Measurements from ENCODE around the gene HIGD1A.

The HIGD1A gene

DNA sequence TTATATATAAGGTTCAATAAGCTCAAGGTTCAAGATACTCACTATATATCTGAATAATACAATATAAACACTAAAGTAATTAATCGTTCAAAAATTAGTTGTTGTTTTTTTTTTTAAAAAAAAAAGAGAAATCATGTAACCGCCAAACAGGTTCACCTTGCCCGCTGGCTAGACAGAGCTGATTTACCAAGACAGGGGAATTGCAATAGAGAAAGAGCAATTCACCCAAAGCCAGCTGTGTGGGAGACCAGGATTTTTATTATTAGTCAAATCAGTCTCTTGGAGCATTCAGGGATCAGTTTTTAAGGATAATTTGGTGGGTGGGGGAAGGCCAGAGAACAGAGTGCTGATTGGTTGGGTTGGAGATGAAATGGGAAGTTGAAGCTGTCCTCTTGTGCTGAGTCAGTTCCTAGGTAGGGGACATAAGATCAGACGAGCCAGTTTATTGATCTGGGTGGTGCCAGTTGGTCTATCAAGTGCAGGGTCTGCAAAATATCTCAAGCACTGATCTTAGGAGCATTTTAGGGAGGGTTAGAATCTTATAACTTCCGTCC is 7.9 kb downstream of the HIGD1A start:
- no peak for DNase-seq

DNA sequence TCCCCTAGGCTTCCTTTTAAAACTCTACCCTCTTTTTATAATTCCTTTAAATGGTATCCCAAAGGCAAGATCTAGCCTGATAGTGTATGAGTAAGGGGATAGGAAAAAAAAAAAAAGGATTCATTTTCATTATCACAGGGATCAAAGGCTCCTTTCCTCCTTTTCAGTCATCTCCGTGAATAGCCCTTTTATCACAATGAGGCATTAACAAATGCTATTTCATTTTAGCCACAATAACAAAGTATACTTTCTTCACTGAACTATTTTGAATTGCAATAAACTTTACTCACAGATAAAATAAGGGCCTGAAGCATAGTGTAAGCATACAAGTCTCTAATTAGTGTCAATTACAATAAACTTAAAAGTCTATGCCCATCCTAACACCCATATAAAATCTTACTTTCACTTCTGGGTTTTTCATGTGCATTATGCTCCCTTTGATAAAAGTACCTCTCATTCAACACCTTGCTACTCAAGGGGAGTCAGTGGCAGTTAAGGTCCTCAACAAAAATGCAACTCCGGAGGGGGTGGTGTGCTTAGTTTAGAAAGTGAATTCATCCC is 8.6 kb downstream of the HIGD1A start:
- no peak for DNase-seq

DNA sequence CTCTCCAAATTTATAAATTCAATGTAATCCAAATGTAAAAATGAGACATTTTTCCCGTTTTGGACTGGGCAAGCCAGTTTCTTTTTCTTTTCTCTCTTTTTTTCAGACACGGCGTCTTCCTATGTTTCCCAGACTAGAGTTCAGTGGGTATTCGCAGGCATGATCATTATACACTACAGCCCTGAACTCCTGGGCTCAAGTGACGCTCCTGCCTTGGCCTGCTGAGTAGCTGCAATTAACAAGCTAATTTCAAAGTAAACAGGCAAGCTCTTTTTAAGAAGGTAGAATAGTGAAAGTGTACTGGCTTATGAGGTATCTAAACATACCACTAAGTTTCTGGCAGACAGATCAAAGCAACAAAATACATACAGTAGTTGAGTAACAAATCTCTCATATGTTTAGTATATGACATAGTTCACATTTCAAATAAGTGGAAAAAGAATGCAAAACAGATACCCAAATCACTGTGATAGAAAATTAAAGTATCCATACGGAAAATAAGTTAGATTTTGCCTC is 13.5 kb downstream of the HIGD1A start:
- DNase-seq: peak; percentile 70

DNA sequence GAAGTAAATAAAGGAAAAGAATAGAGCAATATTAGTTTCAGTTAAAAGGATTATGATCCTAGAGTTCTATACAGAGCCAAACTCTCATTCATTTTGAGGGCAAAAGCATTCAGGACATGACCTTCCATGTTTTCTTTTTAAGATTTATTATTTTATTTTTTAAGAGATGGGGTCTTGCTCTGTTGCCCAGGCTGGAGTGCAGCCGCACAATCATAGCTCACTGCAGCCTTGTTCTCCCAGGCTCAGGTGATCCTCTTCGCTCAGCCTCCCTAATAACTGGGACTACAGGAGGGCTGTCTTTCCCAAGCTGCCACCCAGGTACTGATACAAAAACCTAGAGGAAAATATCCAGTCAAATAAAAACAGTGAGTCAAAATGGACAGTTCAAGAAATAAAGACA is 17.7 kb downstream of the HIGD1A start:
- no peak for DNase-seq

DNA sequence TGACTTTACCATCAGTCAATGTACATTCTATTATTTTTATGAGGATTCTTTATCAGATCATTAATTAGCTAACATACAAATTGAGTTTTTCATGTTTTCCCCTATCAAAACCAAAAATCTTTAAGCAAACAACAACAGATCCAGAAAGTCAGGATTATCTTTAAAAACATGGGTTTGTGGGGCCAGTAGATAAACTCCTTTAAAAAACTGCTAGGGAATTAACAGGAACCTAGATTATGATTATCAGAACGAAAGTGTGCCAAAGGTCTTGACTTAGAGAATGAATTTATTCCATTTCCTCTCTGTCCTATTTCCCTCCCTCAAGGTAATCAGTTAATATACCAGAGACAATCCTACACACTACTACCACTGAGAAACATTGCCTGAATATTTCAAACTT is 18.1 kb downstream of the HIGD1A start:
- no peak for DNase-seq

DNA sequence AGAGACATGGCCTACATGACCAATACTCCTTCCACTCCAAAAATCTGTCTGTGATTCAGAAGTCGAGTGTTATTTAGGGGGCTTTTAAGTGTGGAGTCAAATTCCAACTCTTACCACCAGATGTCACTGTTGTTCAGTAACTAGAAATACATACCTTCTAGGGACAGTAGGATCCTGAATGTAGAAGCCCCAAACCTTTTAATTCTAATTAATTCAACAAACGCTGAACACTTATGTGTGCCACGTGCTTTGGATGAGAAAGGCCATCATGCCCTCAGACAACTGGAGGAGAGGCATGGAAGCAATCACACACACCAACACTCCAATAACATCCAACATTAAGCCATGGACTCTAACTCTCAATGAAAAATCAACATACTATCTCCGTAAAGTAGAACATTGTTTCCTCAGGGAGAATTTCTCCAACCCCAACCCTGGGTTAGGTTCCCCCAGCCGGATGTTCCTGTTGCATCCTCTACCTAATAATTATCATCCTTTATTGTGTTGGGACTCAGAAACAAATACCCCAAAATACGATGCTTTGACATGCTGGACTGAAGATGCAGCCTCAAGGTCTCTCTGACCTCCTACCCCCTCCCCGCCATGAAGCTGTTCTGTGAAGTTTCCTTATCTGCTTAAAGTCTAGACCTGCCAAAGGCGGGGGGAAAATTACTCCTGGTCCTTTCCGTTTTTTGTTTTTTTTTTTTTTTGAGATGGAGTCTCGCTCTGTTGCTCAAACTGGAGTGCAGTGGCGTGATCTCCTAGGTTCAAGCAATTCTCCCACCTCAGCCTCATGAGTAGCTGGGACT is 23.2 kb downstream of the HIGD1A start:
- peak; percentile 41 for DNase-seq

DNA sequence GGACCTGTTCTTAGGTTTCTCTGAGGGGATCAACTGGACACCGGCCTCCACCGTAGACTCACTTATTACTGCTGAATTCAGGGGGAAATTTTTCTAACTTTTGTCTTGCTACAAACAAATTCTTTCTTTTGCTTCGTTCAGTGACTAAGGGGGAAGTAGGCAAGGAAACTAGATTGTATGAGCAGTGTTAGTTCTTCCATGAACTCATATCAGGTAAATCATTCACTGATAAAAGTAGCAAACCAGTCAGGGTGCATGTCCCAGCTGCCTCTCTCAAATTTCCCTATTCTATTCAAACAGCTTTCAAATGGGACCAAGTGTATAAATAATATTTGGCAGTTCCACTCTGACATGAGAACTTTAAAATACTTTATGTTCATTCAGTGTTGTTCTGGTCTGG is 23.9 kb downstream of the HIGD1A start:
- DNase-seq: no peak

GRCh38 chr3:42778644-42779043 is 25.6 kb downstream of the HIGD1A start:
- no peak for DNase-seq

DNA sequence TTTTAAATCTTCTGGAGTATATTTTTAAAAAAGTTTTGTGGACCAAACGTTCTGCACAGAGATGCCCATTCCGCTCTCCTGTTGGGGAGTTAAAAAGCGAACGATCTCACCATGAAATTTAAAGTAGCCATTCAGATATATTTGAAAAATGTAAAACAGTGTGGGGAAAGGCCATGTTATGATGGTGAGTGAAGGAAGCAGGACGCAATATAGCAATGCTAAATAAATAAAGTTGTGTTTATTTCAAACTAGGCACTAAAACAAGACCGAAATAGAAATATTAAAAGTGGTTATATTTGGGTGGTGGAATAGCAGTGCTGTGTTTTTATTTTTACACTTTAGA is 30.9 kb downstream of the HIGD1A start:
- no peak for DNase-seq

DNA sequence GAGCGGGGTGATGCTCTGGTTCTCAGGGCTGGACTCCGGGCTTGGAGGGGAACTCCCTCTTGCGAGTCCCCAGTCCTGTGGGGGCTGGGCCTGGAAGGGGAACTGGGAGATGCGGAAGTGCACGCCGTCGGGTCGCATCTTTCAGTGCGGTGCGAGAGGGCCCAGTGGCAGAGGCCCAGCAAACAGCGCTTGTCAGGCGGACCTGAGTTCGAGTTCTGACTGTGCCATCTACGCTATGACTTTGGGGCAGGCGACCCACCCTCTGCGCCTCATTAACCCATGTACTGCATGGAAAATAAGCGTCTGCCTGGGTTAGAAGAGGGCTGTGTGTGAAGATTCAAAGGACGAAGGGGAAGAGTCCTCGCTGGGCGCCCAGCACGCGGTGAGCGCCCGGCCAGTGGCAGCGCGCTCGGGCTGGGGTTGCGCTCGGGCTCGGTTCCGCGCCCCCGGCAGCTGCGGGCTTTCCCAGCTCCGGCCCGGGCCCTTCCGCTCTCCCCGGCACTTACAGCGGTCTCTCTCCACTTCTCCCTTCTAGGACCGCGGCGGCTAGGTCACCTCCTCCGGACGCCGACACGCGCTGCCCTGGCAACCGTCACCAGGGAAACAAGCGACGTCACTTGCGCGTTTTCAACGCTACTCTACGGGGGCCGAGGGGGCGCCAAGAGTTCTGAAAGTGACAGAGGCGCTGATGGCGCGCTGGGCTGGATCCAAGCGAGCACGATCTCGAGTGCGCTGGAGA is 31.5 kb downstream of the HIGD1A start, which contains the start of gene CCDC13:
Gene CCDC13 (minus strand): TSS at position 584 of the 739 bp plus-strand sequence. CDS start 14,908 bp downstream, outside the sequence.
- peak; percentile 60 for DNase-seq

DNA sequence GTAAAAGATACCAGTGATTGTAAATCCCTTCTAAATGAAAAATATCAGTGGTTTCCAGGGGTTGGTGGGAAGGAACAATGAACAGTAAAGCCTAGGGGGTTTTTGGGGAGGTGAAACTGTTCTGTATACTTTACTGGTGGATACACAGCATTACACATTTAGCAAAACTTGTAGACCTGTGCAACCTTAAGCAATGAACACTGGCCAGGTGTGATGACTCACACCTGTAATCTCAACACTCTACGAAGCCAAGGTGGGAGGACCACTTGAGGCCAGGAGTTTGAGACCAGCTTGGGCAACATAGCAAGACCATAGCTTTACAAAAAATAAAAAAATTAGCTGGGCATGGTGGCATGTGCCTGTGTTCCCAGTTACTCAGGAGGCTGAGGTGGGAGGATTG is 33.0 kb downstream of the HIGD1A start:
- no peak for DNase-seq

GRCh38 chr3:42769477-42770131 is 34.7 kb downstream of the HIGD1A start:
- no peak for DNase-seq

- DNase-seq: no peak
Measured at GRCh38 chr3:42764561-42765295, 39.6 kb downstream of the HIGD1A start.

DNA sequence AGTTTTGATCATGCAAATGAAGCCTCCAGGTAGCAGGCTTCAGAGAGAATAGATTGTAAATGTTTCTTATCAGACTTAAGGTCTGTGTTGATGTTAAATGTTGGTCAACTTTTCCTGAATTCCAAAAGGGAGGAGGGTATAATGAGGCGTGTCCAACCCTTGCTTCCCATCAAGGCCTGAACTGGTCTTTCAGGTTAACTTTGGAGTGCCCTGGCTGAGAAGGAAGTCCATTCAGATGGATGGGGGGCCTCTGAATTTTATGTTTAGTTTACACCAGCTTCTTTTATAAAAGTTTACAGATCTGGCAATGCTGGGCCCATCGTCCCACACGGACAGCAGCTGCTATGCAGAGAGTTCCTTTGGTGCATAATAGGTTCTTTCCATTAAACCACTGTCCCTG is 40.2 kb downstream of the HIGD1A start:
- no peak for DNase-seq

DNA sequence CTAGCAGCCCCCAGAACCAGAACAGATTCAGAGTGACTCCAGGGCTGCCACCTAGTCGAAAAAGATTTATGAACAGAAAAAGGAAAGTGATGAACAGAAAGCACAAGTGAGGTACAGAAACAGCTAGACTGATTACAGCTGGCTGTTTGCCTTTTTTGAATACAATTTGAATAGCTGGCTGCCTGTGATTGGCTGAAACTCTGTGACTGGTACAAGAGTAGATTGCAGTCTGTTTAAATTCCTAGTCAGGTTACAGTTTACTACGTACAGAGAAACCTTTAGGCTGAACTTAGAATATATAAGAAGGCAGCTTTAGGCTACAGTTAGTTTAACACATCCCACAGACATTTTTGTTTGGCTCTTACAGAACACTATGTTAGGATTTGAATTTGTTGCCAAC is 41.3 kb downstream of the HIGD1A start:
- no peak for DNase-seq

DNA sequence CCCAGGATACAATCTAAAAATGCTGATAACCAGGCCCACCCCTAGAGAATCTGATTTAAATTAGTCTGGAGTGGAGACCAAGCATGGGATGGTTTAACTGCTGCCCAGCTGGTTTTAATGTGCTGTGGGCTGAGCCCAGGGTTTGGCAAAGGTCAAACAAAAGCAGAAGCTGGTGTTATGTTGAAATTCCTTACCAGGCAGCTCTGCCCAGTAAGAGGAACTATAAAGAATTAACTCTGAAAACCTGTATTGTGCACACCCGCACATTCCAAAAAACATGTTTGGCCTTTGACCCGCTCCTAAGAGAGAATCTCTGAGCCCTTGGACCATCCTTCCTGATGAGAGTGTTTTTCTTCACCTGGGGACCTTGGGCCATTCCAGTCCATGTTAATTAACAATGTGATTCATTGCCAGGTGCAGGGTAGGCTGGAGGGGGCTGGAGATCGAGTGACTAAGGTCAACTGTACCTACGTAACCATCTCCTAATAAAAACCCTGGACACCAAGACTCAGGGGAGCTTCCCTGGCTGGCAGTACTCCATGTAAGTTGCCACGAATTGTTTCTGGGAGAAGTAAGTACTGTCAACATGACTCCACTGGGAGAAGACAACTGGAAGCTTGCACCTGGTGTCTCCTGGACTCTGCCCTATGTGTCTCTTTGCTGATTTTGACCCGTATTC is 42.1 kb downstream of the HIGD1A start:
- DNase-seq: no peak

GRCh38 chr3:42758126-42758525 is 46.2 kb downstream of the HIGD1A start:
- no peak for DNase-seq

GRCh38 chr3:42756681-42757213 is 47.5 kb downstream of the HIGD1A start:
- no peak for DNase-seq

GRCh38 chr3:42755681-42756578 is 48.4 kb downstream of the HIGD1A start:
- no peak for DNase-seq

DNA sequence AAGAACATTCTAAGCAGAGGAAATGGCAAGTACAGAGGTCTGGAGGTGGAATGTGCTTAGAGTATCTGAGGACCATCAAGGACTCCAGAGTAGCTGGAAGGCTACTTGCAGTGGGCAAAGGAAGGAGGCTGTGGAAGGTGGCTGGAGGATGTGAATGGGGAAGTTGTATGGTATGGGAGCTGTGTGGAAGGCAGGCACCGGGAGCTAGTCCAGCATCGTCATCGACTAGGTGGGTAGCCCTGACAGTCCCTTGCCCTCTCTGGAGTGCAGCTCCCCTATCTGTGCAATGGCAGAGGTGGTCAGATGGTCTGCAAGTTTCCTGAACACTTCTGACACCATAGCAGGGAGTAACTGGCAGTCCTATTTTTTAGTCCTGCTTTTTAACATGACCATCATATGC is 50.5 kb downstream of the HIGD1A start:
- no peak for DNase-seq

All from DMS79 treated with DMSO at 0.1 percent for 48 hours (cell line).